M059J (cell line): ENCODE data around the gene SEMA4F. TPM values are rescaled to one million over a fixed set of nuclear protein-coding genes. Genes with fewer than 3 reads are reported as not detected.
"Not testable (repeated sequence)": the region's sequence is repeated elsewhere in the genome, so short reads cannot be mapped to it uniquely, and the experiment has no call there.

Experiments
- DNase-seq: peaks from one replicate; pipeline ENCODE4 v3.0.0-alpha.2; 2012; ENCODE audit warnings: low read depth
- total RNA-seq: library from RNA; depleted of rRNA; stranded (reverse); fragments of >200 nt; shearing (Covaris generic); gene quantifications from 2 replicates; pipeline ENCODE4 v1.2.3, GENCODE V29; 2014; rRNA removed

Gene SEMA4F
- 7.3 and 7.6 TPM in 2 replicates for total RNA-seq

- DNase-seq: peak; percentile 97
These were observed at the start of gene SEMA4F for GRCh38 chr2:74653985-74654882. TSS of gene SEMA4F (plus strand) at chr2:74654247. CDS start at chr2:74654377, 130 bp downstream.

DNA sequence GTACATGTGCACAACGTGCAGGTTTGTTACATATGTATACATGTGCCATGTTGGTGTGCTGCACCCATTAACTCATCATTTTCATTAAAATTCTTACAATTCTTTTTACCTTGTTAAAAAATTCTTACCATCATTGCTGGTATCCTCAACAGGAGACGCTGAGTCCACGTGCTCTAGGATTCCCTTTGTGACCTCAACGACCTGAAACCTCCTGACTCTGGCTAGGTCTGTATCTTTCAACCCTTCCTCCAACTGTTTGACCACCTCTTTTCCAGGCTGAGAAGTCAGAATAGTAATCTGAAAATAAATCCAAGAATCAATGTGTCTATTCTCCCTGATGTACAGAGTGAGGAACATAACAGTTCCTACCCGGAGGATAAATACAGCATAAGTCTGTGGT lies 47.1 kb upstream of the SEMA4F start:
- no peak for DNase-seq

DNA sequence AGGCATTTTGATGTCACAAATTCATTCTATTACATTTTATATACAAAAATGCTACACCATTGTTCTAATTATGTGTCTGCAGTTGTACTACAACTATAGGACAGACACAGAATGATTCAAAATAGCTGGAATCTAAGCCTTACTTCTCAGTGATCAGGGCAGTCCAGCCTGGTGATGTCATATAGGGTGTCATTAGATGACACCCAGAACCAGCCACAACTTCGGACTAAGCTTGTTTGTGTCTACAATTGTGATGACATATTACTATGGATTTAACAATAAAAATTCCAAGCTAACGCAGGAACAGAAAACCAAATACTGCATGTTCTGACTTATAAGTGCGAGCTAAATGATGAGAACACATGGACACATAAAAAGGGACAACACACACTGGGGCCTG lies 36.9 kb upstream of the SEMA4F start:
- no peak for DNase-seq

GRCh38 chr2:74618410-74619083 lies 35.5 kb upstream of the SEMA4F start:
- no peak for DNase-seq

GRCh38 chr2:74619651-74620297 lies 34.3 kb upstream of the SEMA4F start:
- no peak for DNase-seq

DNA sequence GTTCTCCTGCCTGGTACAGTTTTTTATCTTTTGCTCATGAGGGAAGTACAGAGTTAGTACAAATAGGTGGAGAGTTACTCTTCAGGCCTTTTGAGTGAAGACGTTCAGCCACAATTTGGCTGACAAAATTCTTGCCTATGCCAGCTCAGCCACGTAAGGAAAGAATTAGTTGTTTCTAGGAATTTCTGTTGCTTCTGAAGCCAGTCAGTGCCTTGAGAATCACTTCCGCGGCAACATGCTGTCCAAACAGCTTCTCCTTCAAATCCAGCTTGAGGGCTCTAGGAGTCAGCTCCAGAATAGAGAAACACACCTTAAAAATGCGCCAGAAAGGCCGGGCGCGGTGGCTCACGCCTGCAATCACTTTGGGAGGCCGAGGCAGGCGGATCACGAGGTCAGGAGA lies 33.4 kb upstream of the SEMA4F start:
- DNase-seq: no peak

- peak; percentile 35 for DNase-seq
These were observed 28.2 kb upstream of the SEMA4F start for GRCh38 chr2:74625658-74626425.

DNA sequence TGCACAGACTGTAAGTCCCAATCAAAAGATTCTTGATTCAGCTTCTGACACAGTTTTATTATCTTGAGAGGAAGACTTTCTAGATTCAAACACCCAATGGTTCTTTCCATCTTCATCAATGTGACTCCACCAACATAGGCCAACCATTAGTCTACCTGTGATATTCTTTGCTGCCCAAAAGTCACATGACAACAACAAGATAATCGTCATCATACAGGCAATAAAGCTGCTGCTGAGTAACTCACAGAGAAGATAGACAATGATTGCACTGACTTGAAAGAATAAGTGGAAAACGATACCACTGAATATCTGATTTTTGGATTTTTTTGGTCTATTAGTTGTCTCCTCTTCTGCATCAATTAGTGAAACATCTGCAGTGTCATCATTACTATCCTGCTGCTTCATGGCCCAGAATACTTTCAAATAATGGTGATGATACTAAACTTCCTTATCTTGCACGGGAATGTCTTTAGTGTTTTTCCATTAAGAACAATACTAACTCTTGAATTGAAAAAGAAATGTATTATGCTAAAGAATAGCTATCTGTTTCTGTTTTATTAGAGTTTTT lies 25.4 kb upstream of the SEMA4F start:
- DNase-seq: no peak

- not testable (repeated sequence) for DNase-seq
These were observed 23.6 kb upstream of the SEMA4F start for GRCh38 chr2:74630454-74630853.

GRCh38 chr2:74632209-74632938 lies 21.7 kb upstream of the SEMA4F start:
- peak; percentile 88 for DNase-seq

DNA sequence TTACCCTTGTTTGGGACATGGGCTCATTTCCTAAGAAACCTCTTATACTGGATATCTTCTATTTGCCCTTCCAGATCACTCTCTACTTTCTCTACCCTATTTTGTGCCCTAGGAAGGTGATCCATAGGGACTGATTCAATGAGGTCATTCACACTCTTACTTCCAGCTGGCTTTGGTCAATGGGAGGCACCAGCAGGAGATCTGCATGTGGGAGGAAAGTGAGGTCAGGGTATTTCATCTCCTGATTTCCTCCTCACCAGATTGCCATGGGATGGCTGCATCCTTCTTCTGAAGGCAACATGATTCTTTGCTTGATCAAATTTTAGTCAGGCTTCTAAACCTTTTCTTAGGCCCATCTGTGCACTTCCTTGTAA lies 21.1 kb upstream of the SEMA4F start:
- peak; percentile 13 for DNase-seq

- no peak for DNase-seq
These were observed 14.5 kb upstream of the SEMA4F start for GRCh38 chr2:74639550-74639949.

DNA sequence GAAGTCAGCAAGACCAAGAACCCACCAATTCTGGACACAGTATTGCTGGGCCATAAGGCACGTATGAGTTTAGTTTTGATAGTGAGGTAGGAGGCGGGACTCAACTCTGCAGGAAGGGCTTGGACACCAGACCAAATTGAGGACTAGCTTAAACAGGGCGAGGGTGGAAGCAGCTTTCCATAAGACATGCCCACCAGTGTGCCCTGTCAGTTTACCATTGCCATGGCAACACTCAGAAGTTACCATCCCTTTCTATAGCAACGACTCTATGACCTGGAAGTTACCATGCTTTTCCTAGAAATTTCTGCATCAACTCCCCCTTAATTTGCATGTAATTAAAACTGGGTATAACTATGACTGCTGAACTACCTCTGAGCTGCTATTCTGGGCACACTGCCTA lies 8.7 kb upstream of the SEMA4F start:
- DNase-seq: no peak

- no peak for DNase-seq
These were observed 7.8 kb upstream of the SEMA4F start for GRCh38 chr2:74646201-74646600.

GRCh38 chr2:74646834-74647482 lies 7.1 kb upstream of the SEMA4F start:
- DNase-seq: no peak

GRCh38 chr2:74648009-74648443 lies 6.0 kb upstream of the SEMA4F start, which contains the start of gene M1AP:
TSS of gene M1AP (minus strand) at chr2:74648330. CDS start at chr2:74640275, 8,055 bp downstream.
- DNase-seq: no peak

DNA sequence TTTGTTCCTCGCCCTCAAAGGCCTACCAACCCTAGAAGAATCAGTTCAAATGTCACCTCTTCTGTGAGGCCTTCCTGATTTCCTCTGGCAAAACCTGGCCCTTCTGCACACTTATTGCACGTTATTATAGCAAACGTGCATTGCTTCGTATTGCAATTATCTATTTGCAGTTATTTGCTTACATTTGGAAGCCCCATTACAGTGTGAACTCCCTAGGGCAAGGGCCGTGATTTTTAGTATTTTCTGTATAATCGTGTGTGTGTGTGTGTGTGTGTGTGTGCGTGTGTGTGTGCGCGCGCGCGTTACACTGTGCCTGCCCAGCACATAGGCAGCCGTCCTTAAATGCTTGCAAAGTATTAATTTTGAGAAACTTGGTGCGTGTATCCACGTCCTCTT lies 460 bp upstream of the SEMA4F start:
- no peak for DNase-seq

- no peak for DNase-seq
These were observed 1.5 kb downstream of the SEMA4F start for GRCh38 chr2:74655579-74655978.

DNA sequence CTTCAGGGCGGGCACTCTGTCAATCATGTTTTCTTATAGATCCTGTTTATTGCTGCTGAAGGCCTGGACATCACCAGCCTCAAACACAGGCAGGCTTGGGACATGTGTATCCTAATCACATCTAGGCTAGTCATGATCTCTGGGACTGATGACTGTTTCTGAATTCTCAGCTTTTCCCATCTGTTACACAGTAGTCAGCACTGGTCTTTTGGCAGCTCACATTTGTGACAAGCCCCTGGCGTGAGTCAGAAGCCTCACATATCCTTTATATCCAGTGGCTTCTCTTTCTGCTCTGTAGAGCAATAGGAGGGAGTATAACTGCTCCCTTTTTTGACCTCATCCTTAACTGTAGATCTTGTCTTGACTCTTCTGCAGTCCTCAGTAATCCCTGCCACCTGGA lies 4.5 kb downstream of the SEMA4F start:
- peak; percentile 51 for DNase-seq

DNA sequence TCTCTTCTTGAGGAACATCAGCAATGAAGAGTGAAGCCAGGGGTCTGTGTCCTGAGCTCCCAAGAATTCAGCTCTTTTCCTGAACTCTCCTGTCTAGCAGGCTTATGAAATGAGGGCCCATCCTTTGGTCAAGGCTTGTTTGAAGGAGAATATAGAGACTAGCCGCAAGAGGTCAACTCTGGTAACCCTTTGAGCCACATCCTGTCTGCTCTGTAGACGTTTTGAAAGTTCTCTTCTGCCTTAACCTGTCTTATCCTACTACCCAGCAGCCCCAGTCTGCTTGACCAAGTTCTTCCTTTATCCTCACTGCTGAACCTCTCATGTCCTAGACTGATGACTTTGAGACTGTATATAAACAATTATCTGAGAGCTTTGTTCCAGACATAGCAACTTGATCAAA lies 5.4 kb downstream of the SEMA4F start:
- no peak for DNase-seq
